IPS-15b (cell line): ENCODE results near the gene LDB3.

Experiments
- H3K27me3 ChIP-seq: one replicate; pipeline ENCODE4 v1.6.1; 2013; ENCODE audit warnings: low read length; ENCODE audit not compliant: control insufficient read depth, insufficient read depth
- H3K36me3 ChIP-seq: one replicate; pipeline ENCODE4 v1.6.1; 2013; ENCODE audit warnings: low read length; ENCODE audit not compliant: control insufficient read depth, insufficient read depth
- H3K4me1 ChIP-seq: one replicate; pipeline ENCODE4 v1.6.1; 2013; ENCODE audit warnings: mild to moderate bottlenecking, low read length; ENCODE audit not compliant: control insufficient read depth, insufficient read depth
- H3K4me3 ChIP-seq: one replicate; pipeline ENCODE4 v1.5.1; 2013; ENCODE audit warnings: low read depth, low read length
- H3K9ac ChIP-seq: one replicate; pipeline ENCODE4 v1.6.1; 2013; ENCODE audit warnings: low read depth, mild to moderate bottlenecking, low read length
- H3K9me3 ChIP-seq: one replicate; pipeline ENCODE4 v1.6.1; 2013; ENCODE audit warnings: mild to moderate bottlenecking, low read length; ENCODE audit not compliant: control insufficient read depth, insufficient read depth

The LDB3 gene, protein sequence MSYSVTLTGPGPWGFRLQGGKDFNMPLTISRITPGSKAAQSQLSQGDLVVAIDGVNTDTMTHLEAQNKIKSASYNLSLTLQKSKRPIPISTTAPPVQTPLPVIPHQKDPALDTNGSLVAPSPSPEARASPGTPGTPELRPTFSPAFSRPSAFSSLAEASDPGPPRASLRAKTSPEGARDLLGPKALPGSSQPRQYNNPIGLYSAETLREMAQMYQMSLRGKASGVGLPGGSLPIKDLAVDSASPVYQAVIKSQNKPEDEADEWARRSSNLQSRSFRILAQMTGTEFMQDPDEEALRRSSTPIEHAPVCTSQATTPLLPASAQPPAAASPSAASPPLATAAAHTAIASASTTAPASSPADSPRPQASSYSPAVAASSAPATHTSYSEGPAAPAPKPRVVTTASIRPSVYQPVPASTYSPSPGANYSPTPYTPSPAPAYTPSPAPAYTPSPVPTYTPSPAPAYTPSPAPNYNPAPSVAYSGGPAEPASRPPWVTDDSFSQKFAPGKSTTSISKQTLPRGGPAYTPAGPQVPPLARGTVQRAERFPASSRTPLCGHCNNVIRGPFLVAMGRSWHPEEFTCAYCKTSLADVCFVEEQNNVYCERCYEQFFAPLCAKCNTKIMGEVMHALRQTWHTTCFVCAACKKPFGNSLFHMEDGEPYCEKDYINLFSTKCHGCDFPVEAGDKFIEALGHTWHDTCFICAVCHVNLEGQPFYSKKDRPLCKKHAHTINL

DNA sequence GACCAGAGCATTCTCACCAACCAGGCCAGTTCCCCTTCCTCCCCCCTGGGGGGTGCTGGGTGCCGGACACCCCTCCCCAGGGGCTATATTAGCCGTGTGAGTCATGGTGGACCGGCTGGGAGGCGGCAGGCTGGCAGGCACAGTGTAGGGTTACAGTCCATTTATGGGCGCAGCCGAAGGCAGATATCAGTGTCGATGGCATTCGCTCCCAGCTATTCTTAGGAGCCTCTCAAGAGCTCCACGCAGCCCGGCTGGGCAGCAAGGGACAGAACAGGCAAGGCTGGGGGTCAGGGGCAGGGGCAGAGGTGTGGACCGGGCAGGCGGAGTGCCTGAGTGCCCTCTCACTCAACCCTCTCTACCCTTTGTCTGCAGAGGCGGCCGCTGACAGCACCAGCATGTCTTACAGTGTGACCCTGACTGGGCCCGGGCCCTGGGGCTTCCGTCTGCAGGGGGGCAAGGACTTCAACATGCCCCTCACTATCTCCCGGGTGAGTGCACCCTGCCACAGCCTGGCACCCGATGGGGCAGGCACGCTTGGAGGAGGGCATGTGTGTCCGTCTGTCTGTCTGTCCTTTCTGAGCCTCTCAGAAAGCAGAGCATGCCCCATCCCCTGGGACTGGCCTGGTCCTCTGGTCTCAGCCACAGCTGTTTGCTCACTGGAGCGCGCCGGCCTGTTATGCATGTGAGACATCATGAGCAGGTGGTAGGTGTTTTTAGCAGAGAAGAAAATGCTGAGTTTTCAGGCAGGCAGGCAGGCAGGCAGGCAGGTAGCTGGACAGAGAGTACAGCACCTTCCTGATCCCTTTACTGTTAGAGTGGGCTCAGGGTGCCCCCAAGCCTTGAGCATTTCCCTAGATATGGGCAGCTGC lies at the start of gene LDB3:
TSS of gene LDB3 (plus strand) at position 215 of the 869 bp plus-strand sequence. CDS start at position 396, 181 bp downstream.
- no peaks in the 10 kb centered on the region for H3K27me3 ChIP-seq
- H3K4me1 ChIP-seq = no peaks in the 10 kb centered on the region
- H3K9me3 ChIP-seq = no peaks in the 10 kb centered on the region
- no peak within 1 kb of the TSS for H3K4me3 ChIP-seq
- no peaks in the 10 kb centered on the region for H3K36me3 ChIP-seq
- no peak within 1 kb of the TSS for H3K9ac ChIP-seq

DNA sequence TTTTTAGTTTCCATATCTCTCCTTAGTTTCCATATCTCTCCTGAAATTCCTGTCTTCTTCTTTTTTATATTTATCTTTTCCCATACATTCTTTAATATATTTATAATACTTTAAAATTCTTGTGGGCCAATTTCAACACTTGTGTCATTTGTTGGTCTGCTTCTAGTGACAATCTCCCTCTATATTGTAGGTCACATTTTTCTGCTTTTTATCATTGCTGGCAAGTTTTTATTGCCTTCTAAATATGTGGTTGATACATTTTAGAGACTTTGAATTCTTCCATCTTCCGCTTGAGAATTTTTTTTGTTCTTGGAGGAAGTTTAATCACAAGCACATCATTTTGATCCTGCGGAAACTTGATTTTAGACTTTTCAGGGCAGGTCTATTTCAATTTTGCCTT lies 40.0 kb upstream of the LDB3 start:
- Histone ChIP-seq H3K4me3 (no peak overlapping the region), H3K36me3 (no peaks in the 10 kb centered on the region), H3K4me1 (peaks cover 3% of the 10 kb centered on the region), H3K9ac (no peak overlapping the region), H3K9me3 (no peaks in the 10 kb centered on the region), H3K27me3 (peaks cover 16% of the 10 kb centered on the region)

DNA sequence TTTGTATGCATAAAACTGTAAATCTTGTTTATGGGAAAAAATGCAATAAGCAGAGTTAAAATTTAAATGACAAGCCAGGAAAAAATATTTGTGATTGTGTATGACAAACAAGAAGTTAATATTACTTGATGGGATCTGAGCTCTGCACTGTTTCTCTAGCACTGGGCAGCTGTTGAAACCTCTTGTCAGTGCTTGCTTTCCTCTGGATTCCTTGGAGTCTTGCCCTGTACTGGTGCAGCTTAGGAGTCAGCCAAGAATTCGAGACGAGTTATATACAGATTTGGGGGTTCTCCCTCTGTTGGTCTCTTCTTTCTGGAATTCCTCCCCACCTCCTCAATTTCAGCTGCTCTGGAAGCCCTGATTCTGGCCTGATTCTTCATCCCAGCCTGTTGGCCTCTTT lies 38.2 kb upstream of the LDB3 start:
- Histone ChIP-seq H3K36me3 (no peaks in the 10 kb centered on the region), H3K27me3 (peaks cover 26% of the 10 kb centered on the region), H3K9me3 (no peaks in the 10 kb centered on the region), H3K4me1 (peaks cover 3% of the 10 kb centered on the region), H3K4me3 (no peak overlapping the region), H3K9ac (no peak overlapping the region)

DNA sequence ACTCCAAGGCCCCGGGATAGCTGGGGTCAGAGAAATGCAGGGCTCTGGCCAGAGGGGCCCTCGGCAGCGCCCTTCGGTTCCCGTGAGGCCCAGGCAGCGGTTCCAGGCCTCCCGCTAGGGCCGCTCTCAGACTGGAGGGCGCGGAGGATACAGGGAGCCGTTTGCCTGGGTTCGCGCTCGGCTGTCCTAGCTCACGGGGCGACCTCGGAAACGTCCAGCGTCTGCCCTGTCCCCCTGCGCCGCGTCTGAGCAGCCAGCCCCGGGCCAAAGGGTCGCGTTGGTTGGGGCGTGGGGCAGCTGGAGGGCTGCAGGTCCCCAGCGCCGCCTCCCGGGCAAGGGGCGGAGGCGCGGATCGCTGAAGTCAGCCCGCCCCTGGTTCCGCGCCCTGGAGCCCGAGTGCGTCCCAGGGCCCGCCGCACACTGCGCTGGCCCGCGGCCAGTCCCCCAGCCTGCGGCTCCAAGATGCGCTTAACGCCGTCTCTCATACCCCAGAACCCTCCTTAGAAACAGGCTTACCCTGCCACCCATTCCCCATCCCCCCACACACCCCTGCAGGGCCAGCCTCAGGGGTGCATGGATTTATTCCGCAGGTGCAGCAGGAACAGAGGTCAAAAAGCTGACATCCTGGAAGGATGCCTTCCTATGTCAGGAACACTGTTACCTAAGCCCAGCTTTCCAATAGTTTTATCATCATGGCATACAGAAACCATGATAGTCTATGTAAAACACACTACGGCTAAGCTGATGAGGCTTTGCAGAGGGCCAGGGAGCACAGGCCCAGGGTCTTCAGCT lies 36.1 kb upstream of the LDB3 start:
- Histone ChIP-seq H3K9ac (peak overlapping the region; percentile 62), H3K4me3 (peak overlapping the region; percentile 57), H3K4me1 (peaks cover 3% of the 10 kb centered on the region), H3K27me3 (peaks cover 26% of the 10 kb centered on the region), H3K9me3 (no peaks in the 10 kb centered on the region), H3K36me3 (no peaks in the 10 kb centered on the region)

DNA sequence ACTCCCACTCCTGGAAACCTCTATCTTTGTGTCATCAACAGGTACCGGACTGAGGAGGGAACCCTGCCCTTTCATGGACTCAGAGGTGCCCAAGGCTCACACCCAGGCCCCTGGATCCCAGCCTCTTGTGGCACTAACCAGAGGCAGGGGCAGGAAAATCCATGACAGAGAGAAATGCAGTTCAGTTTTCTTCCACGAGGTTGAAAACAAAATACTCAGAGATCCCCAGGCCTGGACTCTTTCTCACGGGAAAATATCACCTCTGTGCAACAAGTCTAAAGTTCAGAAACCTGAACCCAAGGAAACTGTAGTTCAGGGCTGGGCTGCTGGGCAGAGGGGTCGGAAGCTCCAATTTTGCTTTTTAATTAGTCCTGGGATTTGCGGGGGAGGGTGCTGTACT lies 35.4 kb upstream of the LDB3 start:
- H3K9ac ChIP-seq = no peak overlapping the region
- H3K4me3 ChIP-seq = no peak overlapping the region
- peaks cover 26% of the 10 kb centered on the region for H3K27me3 ChIP-seq
- H3K36me3 ChIP-seq = no peaks in the 10 kb centered on the region
- no peaks in the 10 kb centered on the region for H3K9me3 ChIP-seq
- peaks cover 3% of the 10 kb centered on the region for H3K4me1 ChIP-seq

DNA sequence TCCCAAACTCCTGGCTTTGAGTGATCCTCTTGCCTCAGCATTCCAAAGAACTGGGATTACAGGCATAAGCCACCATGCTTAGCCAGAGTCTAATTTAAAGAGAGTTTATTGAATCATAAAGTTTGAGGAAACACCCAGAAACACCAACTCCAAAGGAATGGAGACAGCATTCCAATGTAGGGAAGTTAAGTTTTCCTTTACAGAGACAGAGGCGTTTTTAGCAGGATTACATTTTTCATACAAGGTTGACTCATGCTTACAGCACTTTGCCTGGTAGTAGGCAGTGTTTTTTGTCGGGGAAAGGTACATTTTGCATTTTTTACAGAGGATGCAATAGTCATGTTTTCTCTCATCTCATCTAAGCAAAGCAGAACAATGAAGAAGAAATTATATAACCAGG lies 32.9 kb upstream of the LDB3 start:
- peaks cover 26% of the 10 kb centered on the region for H3K27me3 ChIP-seq
- peaks cover 3% of the 10 kb centered on the region for H3K4me1 ChIP-seq
- H3K9me3 ChIP-seq = no peaks in the 10 kb centered on the region
- H3K36me3 ChIP-seq = no peaks in the 10 kb centered on the region
- no peak overlapping the region for H3K9ac ChIP-seq
- no peak overlapping the region for H3K4me3 ChIP-seq

DNA sequence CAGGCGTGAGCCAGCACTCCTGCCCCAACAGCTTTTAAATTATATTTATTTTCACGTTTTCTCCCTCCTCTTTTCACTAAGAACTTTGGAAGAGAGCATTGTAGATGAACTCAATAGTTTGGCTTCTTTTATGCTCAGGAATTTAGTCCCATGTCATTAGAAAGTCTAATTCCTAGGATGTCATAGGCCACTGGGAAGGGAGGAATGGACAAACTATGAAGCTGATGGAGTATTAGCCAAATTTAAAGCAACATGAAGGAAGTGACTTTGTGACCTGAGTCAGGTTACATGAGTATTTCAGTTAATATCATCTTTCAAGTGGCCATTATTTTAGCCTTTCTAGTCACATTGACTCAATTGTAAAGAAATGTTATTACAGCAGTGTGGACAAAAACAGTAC lies 32.0 kb upstream of the LDB3 start:
- Histone ChIP-seq H3K4me3 (no peak overlapping the region), H3K9ac (no peak overlapping the region), H3K27me3 (peaks cover 20% of the 10 kb centered on the region), H3K4me1 (peaks cover 3% of the 10 kb centered on the region), H3K9me3 (no peaks in the 10 kb centered on the region), H3K36me3 (no peaks in the 10 kb centered on the region)

DNA sequence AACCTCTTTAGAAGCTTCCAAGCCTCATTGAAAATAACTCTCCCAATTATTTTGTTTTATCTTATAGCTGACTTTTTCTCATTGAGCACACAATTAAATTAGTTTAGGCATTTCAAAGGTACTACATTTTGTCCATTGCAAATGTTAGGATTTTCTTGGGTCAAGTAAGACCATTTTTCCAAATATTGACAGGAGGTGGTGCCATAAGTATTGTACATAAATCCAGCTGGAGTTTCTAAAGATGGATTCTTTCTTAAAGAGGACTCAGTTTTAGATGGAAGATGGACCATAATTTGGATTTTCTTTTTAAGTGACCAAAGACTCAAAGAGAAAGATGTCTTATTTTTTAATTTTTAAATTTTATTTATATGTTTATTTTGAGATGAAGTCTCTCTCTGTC lies 26.3 kb upstream of the LDB3 start:
- no peaks in the 10 kb centered on the region for H3K9me3 ChIP-seq
- H3K4me3 ChIP-seq = no peak overlapping the region
- no peaks in the 10 kb centered on the region for H3K4me1 ChIP-seq
- H3K9ac ChIP-seq = no peak overlapping the region
- H3K36me3 ChIP-seq = no peaks in the 10 kb centered on the region
- H3K27me3 ChIP-seq = no peaks in the 10 kb centered on the region

DNA sequence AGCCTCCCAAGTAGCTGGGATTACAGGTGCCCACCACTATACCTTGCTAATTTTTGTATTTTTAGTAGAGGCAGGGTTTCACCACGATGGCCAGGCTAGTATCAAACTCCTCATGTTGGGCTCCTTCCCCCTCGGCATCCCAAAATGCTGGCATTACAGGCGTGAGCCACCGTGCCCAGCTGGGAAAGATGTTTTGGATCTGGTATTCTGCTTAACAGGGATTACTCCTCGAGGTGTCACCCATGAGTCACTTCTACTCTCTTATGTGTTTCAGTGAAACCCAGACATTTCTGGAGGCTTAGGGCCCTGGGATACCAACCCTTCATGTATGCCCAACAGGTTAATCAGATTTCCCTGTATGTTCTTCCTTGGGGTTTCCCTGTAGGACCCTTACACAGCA lies 25.8 kb upstream of the LDB3 start:
- H3K9me3 ChIP-seq = no peaks in the 10 kb centered on the region
- no peaks in the 10 kb centered on the region for H3K27me3 ChIP-seq
- no peaks in the 10 kb centered on the region for H3K36me3 ChIP-seq
- no peak overlapping the region for H3K4me3 ChIP-seq
- no peaks in the 10 kb centered on the region for H3K4me1 ChIP-seq
- no peak overlapping the region for H3K9ac ChIP-seq

DNA sequence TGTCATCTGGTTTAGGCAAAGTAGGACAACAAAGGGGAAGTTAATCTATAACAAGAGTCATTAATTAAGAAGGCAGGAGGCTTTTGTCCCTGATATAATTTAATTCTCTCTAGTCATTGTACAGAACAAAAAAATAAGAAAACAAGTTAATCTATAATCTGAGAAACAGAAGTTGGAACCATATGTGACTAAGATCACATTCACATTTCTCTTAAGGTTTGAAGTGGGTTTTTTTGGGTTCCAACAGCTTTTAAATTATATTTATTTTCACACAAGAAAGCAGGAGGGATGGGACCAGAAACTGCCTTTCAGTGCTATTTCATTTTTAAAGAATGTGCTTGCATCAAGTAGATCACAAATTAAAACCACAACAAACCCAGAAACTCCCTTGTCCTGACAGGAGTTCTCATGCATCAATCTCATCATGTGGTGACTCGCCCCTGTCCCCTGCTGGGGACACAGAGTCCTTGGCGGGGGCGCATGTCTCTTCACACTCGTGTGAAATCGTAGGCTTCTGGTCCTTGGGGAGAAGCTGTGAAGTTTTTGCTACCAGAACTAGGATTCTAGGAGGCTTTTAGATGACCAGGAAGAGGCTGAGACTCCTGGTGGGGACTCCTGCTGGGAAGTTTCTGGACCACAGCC lies 24.0 kb upstream of the LDB3 start:
- H3K4me1 ChIP-seq = no peaks in the 10 kb centered on the region
- no peaks in the 10 kb centered on the region for H3K9me3 ChIP-seq
- H3K27me3 ChIP-seq = no peaks in the 10 kb centered on the region
- no peak overlapping the region for H3K4me3 ChIP-seq
- H3K36me3 ChIP-seq = no peaks in the 10 kb centered on the region
- no peak overlapping the region for H3K9ac ChIP-seq
